Stimulated activated naive CD8-positive, alpha-beta T cell treated with anti-CD3 and anti-CD28 coated beads, Interleukin-15, Interleukin-2, amounts not matched to agents 100 ng/mL and 50 ng/mL, for 24 hours (primary cell): ENCODE data around the gene COPG2.
A peak's percentile ranks its signal among the peaks of the same experiment; 100 is the strongest.
"Not testable (repeated sequence)": the region's sequence is repeated elsewhere in the genome, so short reads cannot be mapped to it uniquely, and the experiment has no call there.

Experiments
- H3K27ac Mint-ChIP-seq: one replicate; pipeline ENCODE4 v1.8.0; 2021; ENCODE audit warnings: mild to moderate bottlenecking, mixed read lengths
- H3K27me3 Mint-ChIP-seq: one replicate; pipeline ENCODE4 v1.8.0; 2021; ENCODE audit warnings: mixed read lengths
- H3K36me3 Mint-ChIP-seq: one replicate; pipeline ENCODE4 v1.8.0; 2021; ENCODE audit warnings: low read depth, mixed read lengths
- H3K4me1 Mint-ChIP-seq: one replicate; pipeline ENCODE4 v1.8.0; 2021; ENCODE audit warnings: low read depth, mixed read lengths
- H3K4me3 Mint-ChIP-seq: one replicate; pipeline ENCODE4 v1.8.0; 2021; ENCODE audit warnings: mild to moderate bottlenecking, mixed read lengths
- H3K9me3 Mint-ChIP-seq: one replicate; pipeline ENCODE4 v1.8.0; 2021; ENCODE audit warnings: mixed read lengths

COPG2 gene

DNA sequence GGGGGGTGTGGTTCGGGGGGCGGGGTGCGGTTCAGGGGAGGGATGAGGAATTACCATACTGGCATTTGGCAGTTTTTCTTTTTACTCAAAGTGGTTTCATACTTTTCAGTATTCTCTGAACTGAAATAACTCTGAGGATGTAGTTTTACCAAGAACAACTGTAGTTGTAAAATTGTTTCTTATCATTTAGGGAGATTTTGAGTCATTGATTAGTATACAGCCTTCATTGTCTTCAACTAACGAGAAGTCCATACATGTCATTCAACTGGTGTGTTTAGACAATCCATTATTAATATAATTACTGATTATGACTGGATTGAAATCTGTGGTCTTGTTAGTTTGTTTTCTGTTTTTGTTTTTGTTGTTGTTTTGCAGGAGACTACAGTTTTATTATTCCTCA, 40.8 kb downstream of the COPG2 start:
- Mint-ChIP-seq H3K27me3 (no peaks in the 10 kb centered on the region), H3K4me3 (no peak overlapping the region), H3K4me1 (peaks cover 5% of the 10 kb centered on the region), H3K27ac (peak overlapping the region; percentile 37), H3K9me3 (peaks cover 24% of the 10 kb centered on the region), H3K36me3 (peaks cover 22% of the 10 kb centered on the region)

DNA sequence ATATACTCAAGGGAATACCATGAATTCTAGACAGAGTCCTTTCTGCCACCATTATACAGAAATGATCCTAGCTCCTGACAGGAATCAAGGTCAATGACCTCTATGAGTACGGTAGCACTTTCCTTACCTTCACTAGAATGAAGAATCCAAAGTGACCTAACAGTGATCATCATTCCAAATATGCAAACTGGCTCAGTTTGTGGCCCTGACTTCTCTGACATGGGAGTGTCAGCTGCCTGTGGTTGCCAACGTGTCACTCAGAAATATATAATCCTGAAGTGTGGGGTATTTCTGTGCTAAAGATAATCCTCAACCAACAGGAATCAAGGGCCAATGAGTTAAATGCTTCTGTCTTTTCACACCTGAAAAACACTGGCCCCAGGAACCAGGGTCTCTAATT, 45.7 kb downstream of the COPG2 start:
- H3K27ac Mint-ChIP-seq = no peak overlapping the region
- peaks cover 21% of the 10 kb centered on the region for H3K9me3 Mint-ChIP-seq

DNA sequence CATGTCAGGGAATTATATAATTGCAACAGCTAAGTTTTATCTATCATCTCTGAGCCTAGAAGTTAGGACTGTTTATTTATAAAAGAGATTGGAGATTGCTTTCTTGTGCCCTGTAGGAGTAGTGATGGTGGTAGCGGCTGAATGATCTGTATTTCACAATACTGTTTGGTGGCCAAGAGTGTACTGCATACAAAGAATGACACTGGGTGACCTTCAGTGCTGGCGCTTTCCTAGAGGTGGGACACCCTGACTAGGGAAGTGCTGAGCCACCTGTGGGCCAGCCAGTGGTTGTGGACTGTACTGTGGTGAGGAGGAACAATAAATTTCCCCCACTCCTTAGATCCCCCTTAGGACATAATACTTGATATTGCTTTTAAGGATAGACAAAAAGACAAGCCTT, 53.0 kb downstream of the COPG2 start:
- Mint-ChIP-seq H3K36me3 (peaks cover 53% of the 10 kb centered on the region), H3K4me3 (no peak overlapping the region), H3K4me1 (no peaks in the 10 kb centered on the region), H3K27ac (no peak overlapping the region), H3K27me3 (no peaks in the 10 kb centered on the region), H3K9me3 (peaks cover 6% of the 10 kb centered on the region)

More for the DNA sequence above, 45.7 kb downstream of the COPG2 start:
- H3K36me3 Mint-ChIP-seq = peaks cover 23% of the 10 kb centered on the region
- peaks cover 5% of the 10 kb centered on the region for H3K4me1 Mint-ChIP-seq
- no peaks in the 10 kb centered on the region for H3K27me3 Mint-ChIP-seq
- H3K4me3 Mint-ChIP-seq = no peak overlapping the region

DNA sequence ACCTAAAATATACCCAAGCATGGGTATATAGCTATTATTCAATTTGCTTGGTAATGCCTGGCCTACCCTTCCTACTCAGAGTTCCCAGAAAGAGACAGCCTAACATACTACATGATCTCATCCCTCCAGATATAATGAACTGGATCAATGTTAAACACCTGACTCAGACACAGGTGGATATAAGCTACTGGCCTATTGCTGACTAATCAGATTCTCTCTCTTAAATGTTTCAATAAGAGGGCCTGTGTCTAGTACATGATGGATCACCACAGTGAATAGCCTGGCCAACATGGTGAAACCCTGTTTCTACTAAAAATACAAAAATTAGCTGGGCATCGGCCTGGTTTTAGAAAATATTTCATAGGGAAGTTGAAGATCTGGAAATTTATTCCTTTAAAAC, 54.1 kb downstream of the COPG2 start:
- Mint-ChIP-seq H3K4me1 (no peaks in the 10 kb centered on the region), H3K27ac (no peak overlapping the region), H3K27me3 (no peaks in the 10 kb centered on the region), H3K4me3 (no peak overlapping the region), H3K36me3 (peaks cover 64% of the 10 kb centered on the region), H3K9me3 (peaks cover under 1% of the 10 kb centered on the region)

DNA sequence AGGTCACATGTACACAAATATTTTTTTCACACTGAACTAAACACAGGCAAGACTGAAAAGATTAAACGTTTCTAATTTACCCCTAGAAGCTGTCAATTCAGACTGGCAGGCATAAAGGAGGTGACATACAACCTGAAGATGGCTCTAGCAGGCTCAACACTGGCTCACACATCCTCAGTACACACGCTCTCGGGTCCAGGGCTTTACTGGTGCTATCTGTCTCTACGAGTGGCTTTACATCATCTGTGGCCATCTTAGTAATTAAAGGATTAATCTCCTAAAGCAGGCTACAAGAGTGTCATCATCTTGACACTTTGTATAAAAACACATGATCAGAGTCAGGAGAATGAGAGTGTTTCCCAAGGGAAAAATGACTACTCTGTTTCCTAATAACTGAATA, 57.3 kb downstream of the COPG2 start:
- Mint-ChIP-seq H3K4me1 (no peaks in the 10 kb centered on the region), H3K4me3 (no peak overlapping the region), H3K36me3 (peaks cover 83% of the 10 kb centered on the region), H3K27me3 (no peaks in the 10 kb centered on the region), H3K27ac (no peak overlapping the region), H3K9me3 (peaks cover 3% of the 10 kb centered on the region)

DNA sequence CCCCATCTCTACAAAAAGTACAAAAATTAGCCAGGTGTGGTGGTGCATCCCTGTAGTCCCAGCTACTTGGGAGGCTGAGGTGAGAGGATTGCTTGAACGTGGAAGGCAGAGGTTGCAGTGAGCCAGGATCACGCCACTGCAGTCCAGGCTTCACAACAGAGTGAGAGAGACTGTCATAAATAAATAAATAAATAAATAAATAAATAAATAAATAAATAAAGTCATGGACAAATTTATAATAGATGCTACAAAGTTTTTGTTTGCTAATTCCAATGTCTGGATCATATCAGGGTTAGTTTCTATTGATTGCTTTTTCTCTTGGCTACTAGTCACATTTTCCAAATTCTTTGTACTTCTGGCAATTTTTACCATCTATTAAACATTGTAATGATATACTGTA, 61.5 kb downstream of the COPG2 start:
- peaks cover 75% of the 10 kb centered on the region for H3K36me3 Mint-ChIP-seq
- not testable (repeated sequence) for H3K9me3 Mint-ChIP-seq, H3K27me3 Mint-ChIP-seq, H3K27ac Mint-ChIP-seq, H3K4me3 Mint-ChIP-seq, H3K4me1 Mint-ChIP-seq

DNA sequence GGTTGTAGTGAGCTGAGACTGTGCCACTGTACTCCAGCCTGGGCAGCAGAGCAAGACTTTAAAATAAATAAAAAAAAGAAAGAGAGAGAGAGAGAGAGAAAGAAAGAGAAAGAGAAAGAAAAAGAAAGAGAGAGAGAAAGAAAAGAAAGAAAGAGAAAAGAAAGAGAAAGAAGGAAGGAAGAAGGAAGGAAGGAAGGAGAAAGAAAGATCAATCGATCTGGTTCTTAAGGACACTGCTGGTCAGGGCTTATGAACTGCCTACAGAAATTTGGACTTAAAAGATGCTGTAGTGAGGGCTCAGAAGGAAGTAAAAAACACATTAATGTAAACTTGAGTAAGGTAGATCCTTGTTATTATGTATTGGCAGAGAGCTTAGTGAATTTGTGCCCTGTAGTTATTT, 62.4 kb downstream of the COPG2 start:
- Mint-ChIP-seq H3K27ac (no peak overlapping the region), H3K27me3 (no peaks in the 10 kb centered on the region), H3K9me3 (peaks cover 3% of the 10 kb centered on the region), H3K4me3 (no peak overlapping the region), H3K36me3 (peaks cover 74% of the 10 kb centered on the region), H3K4me1 (no peaks in the 10 kb centered on the region)

DNA sequence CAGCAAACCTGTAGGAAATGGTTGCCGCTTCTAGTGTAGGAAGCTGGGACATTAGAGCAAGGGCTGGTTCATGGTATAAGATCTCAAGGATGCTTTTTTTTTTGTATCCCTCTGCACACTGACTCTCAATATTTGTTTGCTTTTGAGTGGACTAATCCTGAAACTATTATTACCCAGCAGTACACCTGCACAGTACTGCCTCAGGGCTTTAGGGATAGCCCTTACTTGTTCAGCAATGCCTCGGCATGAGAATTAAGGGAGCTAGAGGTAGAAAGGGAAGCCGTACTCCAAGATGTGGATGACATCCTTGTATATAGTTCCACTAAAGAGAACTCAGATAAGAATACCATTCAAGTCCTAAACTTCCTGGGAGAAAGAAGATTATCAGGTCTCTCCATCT, 70.5 kb downstream of the COPG2 start:
- H3K9me3 Mint-ChIP-seq = no peaks in the 10 kb centered on the region
- no peak overlapping the region for H3K4me3 Mint-ChIP-seq
- H3K27ac Mint-ChIP-seq = no peak overlapping the region
- H3K27me3 Mint-ChIP-seq = no peaks in the 10 kb centered on the region
- H3K36me3 Mint-ChIP-seq = peaks cover 12% of the 10 kb centered on the region
- no peaks in the 10 kb centered on the region for H3K4me1 Mint-ChIP-seq

DNA sequence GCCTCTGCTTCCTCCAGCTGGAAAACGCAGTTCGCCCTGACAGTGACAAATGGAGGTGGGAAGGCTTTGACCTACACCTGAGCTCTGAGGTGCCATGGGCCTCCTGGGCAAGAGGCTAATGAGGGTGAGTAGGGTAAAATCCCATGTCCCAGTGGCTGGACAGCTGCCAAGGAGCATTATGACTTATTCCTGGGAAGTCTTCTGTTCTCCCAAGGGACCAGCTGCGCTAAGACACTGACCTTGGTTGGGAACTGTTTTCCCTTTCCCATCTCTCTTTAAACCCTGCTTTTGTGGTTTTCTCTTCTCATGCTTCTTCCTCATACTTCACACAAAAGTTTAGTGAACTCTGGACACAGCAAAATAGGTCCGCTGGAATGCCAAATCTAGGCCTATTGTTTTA, 72.6 kb downstream of the COPG2 start:
- Mint-ChIP-seq H3K4me3 (no peak overlapping the region), H3K27ac (no peak overlapping the region), H3K27me3 (no peaks in the 10 kb centered on the region), H3K9me3 (no peaks in the 10 kb centered on the region), H3K36me3 (peaks cover 4% of the 10 kb centered on the region), H3K4me1 (no peaks in the 10 kb centered on the region)

DNA sequence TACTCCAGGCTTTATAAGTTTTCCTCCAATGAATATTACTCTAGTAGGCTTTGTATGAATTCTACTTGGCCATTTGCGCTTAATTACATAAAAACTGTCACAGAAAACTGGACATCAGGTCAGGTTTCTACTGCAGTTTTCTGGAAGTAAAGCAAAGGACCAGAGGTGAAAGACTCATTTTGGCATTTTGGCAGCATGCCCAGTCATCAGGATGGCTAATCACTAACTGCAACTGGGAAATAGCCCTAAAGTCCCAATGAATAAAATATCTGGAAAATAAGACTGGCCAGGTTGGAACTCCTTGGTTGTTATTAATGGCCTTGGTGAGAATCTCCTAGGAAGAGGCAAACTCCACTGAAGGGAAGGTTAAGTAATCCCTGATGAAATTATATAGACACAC, 75.5 kb downstream of the COPG2 start:
- Mint-ChIP-seq H3K27ac (no peak overlapping the region), H3K4me1 (no peaks in the 10 kb centered on the region), H3K36me3 (no peaks in the 10 kb centered on the region), H3K9me3 (no peaks in the 10 kb centered on the region), H3K27me3 (no peaks in the 10 kb centered on the region), H3K4me3 (no peak overlapping the region)

DNA sequence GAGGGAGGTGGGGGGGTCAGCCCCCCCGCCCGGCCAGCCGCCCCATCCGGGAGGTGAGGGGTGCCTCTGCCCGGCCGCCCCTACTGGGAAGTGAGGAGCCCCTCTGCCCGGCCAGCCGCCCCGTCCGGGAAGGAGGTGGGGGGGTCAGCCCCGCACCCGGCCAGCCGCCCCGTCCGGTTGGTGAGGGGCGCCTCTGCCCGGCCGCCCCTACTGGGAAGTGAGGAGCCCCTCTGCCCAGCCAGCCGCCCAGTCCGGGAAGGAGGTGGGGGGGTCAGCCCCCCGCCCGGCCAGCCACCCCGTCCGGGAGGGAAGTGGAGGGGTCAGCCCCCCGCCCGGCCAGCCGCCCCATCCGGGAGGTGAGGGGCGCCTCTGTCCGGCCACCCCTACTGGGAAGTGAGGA, 77.1 kb downstream of the COPG2 start:
- not testable (repeated sequence) for H3K36me3 Mint-ChIP-seq, H3K27ac Mint-ChIP-seq, H3K4me3 Mint-ChIP-seq, H3K9me3 Mint-ChIP-seq, H3K4me1 Mint-ChIP-seq, H3K27me3 Mint-ChIP-seq

DNA sequence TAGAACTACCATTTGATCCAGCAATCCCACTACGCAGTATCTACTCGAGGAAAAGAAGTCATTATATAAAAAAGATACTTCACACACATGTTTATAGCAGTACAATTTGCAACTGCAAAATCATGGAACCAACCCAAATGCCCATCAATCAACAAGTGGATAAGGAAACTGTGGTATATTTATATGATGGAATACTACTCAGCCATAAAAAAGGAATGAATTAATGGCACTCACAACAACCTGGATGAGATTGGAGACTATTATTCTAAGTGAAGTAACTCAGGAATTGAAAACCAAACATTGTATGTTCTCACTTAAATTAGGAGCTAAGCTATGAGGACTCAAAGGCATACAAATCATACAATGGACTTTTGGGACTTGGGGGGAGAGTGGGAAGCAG, 82.6 kb downstream of the COPG2 start:
- H3K36me3 Mint-ChIP-seq, H3K4me1 Mint-ChIP-seq, H3K9me3 Mint-ChIP-seq, H3K4me3 Mint-ChIP-seq, H3K27me3 Mint-ChIP-seq, H3K27ac Mint-ChIP-seq: not testable (repeated sequence)

DNA sequence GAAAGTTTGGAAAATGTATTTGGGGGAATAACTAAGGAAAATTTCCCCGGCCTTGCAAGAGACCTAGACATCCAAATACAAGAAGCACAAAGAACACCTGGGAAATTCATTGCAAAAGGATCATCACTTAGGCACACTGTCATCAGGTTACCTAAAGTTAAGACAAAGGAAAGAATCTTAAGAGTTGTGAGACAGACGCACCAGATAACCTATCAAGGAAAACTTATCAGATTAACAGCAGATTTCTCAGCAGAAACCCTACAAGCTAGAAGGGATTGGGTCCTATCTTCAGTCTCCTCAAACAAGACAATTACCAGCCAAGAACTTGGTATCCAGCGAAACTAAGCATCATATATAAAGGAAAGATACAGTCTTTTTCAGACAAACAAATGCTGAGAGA, 93.4 kb downstream of the COPG2 start:
- H3K36me3 Mint-ChIP-seq, H3K27me3 Mint-ChIP-seq, H3K4me1 Mint-ChIP-seq, H3K9me3 Mint-ChIP-seq, H3K27ac Mint-ChIP-seq, H3K4me3 Mint-ChIP-seq: not testable (repeated sequence)

DNA sequence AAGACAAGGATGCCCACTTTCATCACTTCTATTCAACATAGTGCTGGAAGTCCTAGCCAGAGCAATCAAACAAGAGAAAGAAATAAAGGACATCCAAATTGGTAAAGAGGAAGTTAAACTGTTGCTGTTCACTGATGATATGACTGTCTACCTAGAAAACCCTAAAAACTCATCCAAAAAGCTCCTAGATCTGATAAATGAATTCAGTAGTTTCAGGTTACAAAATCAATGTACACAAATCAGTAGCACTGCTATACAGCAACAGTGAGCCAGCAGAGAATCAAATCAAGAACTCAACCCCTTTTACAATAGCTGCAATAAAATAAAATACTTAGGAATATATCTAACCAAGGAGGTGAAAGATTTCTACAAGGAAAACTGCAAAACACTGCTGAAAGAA, 98.4 kb downstream of the COPG2 start:
- H3K36me3 Mint-ChIP-seq = peaks cover 23% of the 10 kb centered on the region
- H3K4me3 Mint-ChIP-seq, H3K27ac Mint-ChIP-seq, H3K27me3 Mint-ChIP-seq, H3K4me1 Mint-ChIP-seq: not testable (repeated sequence)
- peaks cover 16% of the 10 kb centered on the region for H3K9me3 Mint-ChIP-seq

DNA sequence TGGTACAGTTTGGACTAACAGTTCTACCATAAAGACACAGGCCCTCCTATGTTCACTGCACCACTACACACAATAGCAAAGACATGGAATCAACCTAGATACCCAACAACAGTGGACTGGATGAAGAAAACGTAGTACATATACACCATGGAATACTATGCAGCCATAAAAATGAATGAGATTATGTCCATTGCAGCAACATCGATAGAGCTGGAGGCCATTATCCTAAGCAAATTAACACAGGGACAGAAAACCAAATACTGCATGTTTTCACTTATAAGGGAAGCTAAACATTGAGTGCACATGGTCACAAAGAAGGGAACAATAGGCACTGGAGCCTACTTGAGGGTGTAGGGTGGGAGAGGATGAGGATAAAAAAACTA, 101.7 kb downstream of the COPG2 start:
- peaks cover 16% of the 10 kb centered on the region for H3K9me3 Mint-ChIP-seq

DNA sequence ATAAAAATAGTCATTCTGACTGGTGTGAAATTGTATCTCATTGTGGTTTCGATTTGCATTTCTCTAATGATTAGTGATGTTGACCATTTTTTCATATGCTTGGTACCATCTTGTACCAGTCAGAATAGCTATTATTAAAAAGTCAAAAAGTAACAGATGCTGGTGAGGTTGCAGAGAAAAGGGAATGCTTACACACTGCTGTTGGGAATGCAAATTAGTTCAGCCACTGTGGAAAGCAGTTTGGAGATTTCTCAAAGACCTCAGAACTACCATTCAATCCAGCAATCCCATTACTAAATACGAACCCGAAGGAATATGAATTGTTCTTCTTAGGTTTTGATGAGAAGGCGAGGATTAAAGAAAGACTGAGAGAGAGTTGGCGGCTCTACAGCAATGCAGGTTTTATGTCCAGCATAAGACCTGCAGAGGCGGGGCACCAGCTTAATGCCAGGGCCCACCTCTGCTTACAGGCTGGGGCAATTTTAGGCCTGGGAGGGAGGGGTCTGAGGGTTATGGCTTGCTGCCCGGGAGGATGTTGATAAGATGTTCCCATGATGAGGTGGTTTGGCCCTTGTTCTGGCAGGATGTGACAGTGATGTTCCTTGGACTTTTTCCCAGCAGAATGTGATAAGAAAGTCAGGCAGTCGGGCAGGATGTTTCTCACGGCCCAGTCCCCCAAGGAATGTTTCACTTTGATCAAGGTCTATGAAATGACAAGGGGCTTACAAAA, 102.2 kb downstream of the COPG2 start:
- Mint-ChIP-seq H3K27ac (no peak overlapping the region), H3K4me3 (no peak overlapping the region), H3K27me3 (no peaks in the 10 kb centered on the region), H3K36me3 (peaks cover 25% of the 10 kb centered on the region), H3K4me1 (no peaks in the 10 kb centered on the region), H3K9me3 (peaks cover 16% of the 10 kb centered on the region)

More for the DNA sequence above, 101.7 kb downstream of the COPG2 start:
- H3K27ac Mint-ChIP-seq = no peak overlapping the region
- no peaks in the 10 kb centered on the region for H3K4me1 Mint-ChIP-seq
- no peaks in the 10 kb centered on the region for H3K27me3 Mint-ChIP-seq
- peaks cover 25% of the 10 kb centered on the region for H3K36me3 Mint-ChIP-seq
- H3K4me3 Mint-ChIP-seq = no peak overlapping the region
